ENCODE results near the gene SUSD4. TPM values are rescaled to one million over a fixed set of nuclear protein-coding genes. Genes with fewer than 3 reads are reported as not detected.
A peak's percentile ranks its signal among the peaks of the same experiment; 100 is the strongest.

Gene SUSD4
- total RNA-seq, 3 donors from 2014 or later = 0.43 to 0.79 (median 0.77) TPM

GRCh38 chr1:223231011-223231572 is 132.9 kb downstream of the SUSD4 start:
- no peak for DNase-seq
- H3K4me1 ChIP-seq (ENCODE audit: low read depth) = no peaks in the 10 kb centered on the region
- no peak overlapping the region for H3K4me3 ChIP-seq
- H3K36me3 ChIP-seq (ENCODE audit: low read depth) = no peaks in the 10 kb centered on the region
- ATAC-seq = no peak
- TF ChIP-seq, protein P1, sequence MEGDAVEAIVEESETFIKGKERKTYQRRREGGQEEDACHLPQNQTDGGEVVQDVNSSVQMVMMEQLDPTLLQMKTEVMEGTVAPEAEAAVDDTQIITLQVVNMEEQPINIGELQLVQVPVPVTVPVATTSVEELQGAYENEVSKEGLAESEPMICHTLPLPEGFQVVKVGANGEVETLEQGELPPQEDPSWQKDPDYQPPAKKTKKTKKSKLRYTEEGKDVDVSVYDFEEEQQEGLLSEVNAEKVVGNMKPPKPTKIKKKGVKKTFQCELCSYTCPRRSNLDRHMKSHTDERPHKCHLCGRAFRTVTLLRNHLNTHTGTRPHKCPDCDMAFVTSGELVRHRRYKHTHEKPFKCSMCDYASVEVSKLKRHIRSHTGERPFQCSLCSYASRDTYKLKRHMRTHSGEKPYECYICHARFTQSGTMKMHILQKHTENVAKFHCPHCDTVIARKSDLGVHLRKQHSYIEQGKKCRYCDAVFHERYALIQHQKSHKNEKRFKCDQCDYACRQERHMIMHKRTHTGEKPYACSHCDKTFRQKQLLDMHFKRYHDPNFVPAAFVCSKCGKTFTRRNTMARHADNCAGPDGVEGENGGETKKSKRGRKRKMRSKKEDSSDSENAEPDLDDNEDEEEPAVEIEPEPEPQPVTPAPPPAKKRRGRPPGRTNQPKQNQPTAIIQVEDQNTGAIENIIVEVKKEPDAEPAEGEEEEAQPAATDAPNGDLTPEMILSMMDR (IDR thresholded peaks at IDR 0.05) = no peak
- intact Hi-C loops (cut with DNase I, micrococcal nuclease) = no loop called here
- H3K9me3 ChIP-seq = no peaks in the 10 kb centered on the region

DNA sequence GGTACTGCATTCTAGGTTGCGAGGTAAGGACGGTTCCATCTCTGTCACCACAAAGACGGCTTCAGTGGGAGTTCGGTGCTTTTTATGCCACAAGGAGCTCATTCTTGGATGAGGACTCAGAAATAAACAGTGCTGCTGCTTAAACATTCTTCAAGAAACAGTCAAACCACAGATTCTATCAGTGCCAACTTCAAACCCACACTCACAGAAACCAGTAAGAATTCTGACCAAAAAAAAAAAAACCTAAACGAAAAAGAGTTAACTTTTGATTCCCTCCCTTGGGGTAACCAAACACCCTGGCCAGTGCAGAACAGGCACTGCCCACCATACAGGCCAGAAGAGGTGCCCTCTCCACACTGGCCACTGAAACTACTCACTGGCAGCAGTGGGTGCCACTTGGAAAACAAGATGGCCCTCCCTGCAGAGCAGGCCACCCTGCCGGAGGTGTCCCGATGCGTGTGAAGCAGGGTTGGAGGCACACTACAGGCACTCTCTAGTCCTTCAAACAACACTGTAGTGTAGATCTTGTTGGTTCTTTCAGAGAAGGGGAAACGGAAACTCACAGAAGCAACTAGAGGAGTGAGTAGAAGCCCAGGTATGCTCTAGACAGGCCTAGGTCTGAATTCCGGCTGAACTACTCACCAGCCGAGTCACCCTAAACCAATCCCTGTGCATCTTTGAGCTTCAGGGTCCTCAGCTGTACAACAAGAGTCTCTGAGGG is 133.7 kb downstream of the SUSD4 start:
- intact Hi-C loops (cut with DNase I, micrococcal nuclease) = no loop called here

GRCh38 chr1:223229756-223230155 is 134.2 kb downstream of the SUSD4 start:
- intact Hi-C loops (cut with DNase I, micrococcal nuclease) = no loop called here
- no peak overlapping the region for H3K4me3 ChIP-seq
- DNase-seq = no peak
- no peak for ATAC-seq
- H3K9me3 ChIP-seq = no peaks in the 10 kb centered on the region
- no peaks in the 10 kb centered on the region for H3K36me3 ChIP-seq (ENCODE audit: low read depth)
- no peaks in the 10 kb centered on the region for H3K4me1 ChIP-seq (ENCODE audit: low read depth)
- TF ChIP-seq, protein P1 (IDR thresholded peaks at IDR 0.05) = no peak

More for the DNA sequence above, 133.7 kb downstream of the SUSD4 start:
- TF ChIP-seq, protein P1 (IDR thresholded peaks at IDR 0.05) = no peak
- ATAC-seq (peak; percentile 13), DNase-seq (no peak)
- Histone ChIP-seq H3K4me3 (no peak overlapping the region), H3K4me1 (ENCODE audit: low read depth) (no peaks in the 10 kb centered on the region), H3K9me3 (no peaks in the 10 kb centered on the region), H3K36me3 (ENCODE audit: low read depth) (no peaks in the 10 kb centered on the region)

GRCh38 chr1:223228931-223229528 is 134.9 kb downstream of the SUSD4 start:
- Histone ChIP-seq H3K4me1 (ENCODE audit: low read depth) (no peaks in the 10 kb centered on the region), H3K9me3 (no peaks in the 10 kb centered on the region), H3K36me3 (ENCODE audit: low read depth) (no peaks in the 10 kb centered on the region), H3K4me3 (no peak overlapping the region)
- ATAC-seq (no peak), DNase-seq (no peak)
- intact Hi-C loops (cut with DNase I, micrococcal nuclease) = no loop called here
- TF ChIP-seq, protein P1 (IDR thresholded peaks at IDR 0.05) = no peak

- DNase-seq = no peak
- intact Hi-C loops (cut with DNase I, micrococcal nuclease) = no loop called here
- TF ChIP-seq, protein P1 (IDR thresholded peaks at IDR 0.05) = no peak
- Histone ChIP-seq H3K4me3 (no peak overlapping the region), H3K9me3 (no peaks in the 10 kb centered on the region), H3K36me3 (ENCODE audit: low read depth) (no peaks in the 10 kb centered on the region), H3K4me1 (ENCODE audit: low read depth) (no peaks in the 10 kb centered on the region)
- no peak for ATAC-seq
These were observed 135.8 kb downstream of the SUSD4 start for GRCh38 chr1:223228201-223228600.
